Measurements from ENCODE around the gene GCNT2.
"Not testable (repeated sequence)": the region's sequence is repeated elsewhere in the genome, so short reads cannot be mapped to it uniquely, and the experiment has no call there.

The GCNT2 gene

GRCh38 chr6:10514049-10514780 is 6.9 kb upstream of the GCNT2 start:
- TF ChIP-seq CTCF (IDR thresholded peaks at IDR 0.05; ENCODE audit: low read depth, low read length) = no peak
- H3K4me3 ChIP-seq (replicated peaks in 1 of 2; ENCODE audit: low read depth in 2 of 2, low read length in 2 of 2) = no peak overlapping the region
- DNase-seq (ENCODE audit: low read depth in 2 of 2) = no peak

- no peak for TF ChIP-seq CTCF (IDR thresholded peaks at IDR 0.05; ENCODE audit: low read depth, low read length)
- no peak for DNase-seq (ENCODE audit: low read depth in 2 of 2)
- no peak overlapping the region for H3K4me3 ChIP-seq (replicated peaks in 1 of 2; ENCODE audit: low read depth in 2 of 2, low read length in 2 of 2)
Observed at GRCh38 chr6:10516953-10517352, 4.2 kb upstream of the GCNT2 start.

GRCh38 chr6:10518557-10519407 is 2.4 kb upstream of the GCNT2 start:
- no peak overlapping the region for H3K4me3 ChIP-seq (replicated peaks in 1 of 2; ENCODE audit: low read depth in 2 of 2, low read length in 2 of 2)
- DNase-seq (ENCODE audit: low read depth in 2 of 2) = peak; percentile 21 to 41
- TF ChIP-seq CTCF (IDR thresholded peaks at IDR 0.05; ENCODE audit: low read depth, low read length) = no peak

- peak in 1 of 2 donors; percentile 3 for DNase-seq (ENCODE audit: low read depth in 2 of 2)
- not testable (repeated sequence) for H3K4me3 ChIP-seq (replicated peaks in 1 of 2; ENCODE audit: low read depth in 2 of 2, low read length in 2 of 2)
Observed at GRCh38 chr6:10519408-10519697, 1.8 kb upstream of the GCNT2 start.

- DNase-seq (ENCODE audit: low read depth in 2 of 2) = peak; percentile 5
- no peak for TF ChIP-seq CTCF (IDR thresholded peaks at IDR 0.05; ENCODE audit: low read depth, low read length)
- H3K4me3 ChIP-seq (replicated peaks in 1 of 2; ENCODE audit: low read depth in 2 of 2, low read length in 2 of 2) = no peak overlapping the region
Observed at GRCh38 chr6:10520468-10520867, 683 bp upstream of the GCNT2 start.

GRCh38 chr6:10522929-10523573 is 1.9 kb downstream of the GCNT2 start:
- DNase-seq (ENCODE audit: low read depth in 2 of 2) = no peak
- no peak for TF ChIP-seq CTCF (IDR thresholded peaks at IDR 0.05; ENCODE audit: low read depth, low read length)
- H3K4me3 ChIP-seq (replicated peaks in 1 of 2; ENCODE audit: low read depth in 2 of 2, low read length in 2 of 2) = no peak overlapping the region

GRCh38 chr6:10526156-10526555 is 5.0 kb downstream of the GCNT2 start:
- no peak for TF ChIP-seq CTCF (IDR thresholded peaks at IDR 0.05; ENCODE audit: low read depth, low read length)
- H3K4me3 ChIP-seq (replicated peaks in 1 of 2; ENCODE audit: low read depth in 2 of 2, low read length in 2 of 2) = no peak overlapping the region

More at GRCh38 chr6:10526156-10526555, 5.0 kb downstream of the GCNT2 start:
- DNase-seq (ENCODE audit: low read depth in 2 of 2) = peak in 1 of 2 donors; percentile 8

Measured in cardiac fibroblast (primary cell).